SK-N-SH treated with all-trans-retinoic acid at 6 μM for 48 hours (cell line): ENCODE measurements around the gene IWS1.

Source experiments
- ATAC-seq: fragments of 200-7000 bp; cut with Tn5 transposase; 3 replicates; pipeline ENCODE4 v1.9.1; 2020; ENCODE audit warnings: mild to moderate bottlenecking, moderate library complexity
- BACH2 ChIP-seq: fragments of 250-450 bp; sonication (Bioruptor Pico); IDR thresholded peaks from 2 replicates; pipeline ENCODE4 v1.9.0; 2021; ENCODE audit warnings: mild to moderate bottlenecking, borderline replicate concordance
- CSDC2 ChIP-seq: fragments of 250-450 bp; sonication (Bioruptor Pico); IDR thresholded peaks from 2 replicates; pipeline ENCODE4 v1.5.0; 2020; ENCODE audit warnings: mild to moderate bottlenecking, moderate library complexity
- GLIS3 ChIP-seq: fragments of 250-450 bp; sonication (Bioruptor Pico); IDR thresholded peaks from 2 replicates; pipeline ENCODE4 v1.5.0; 2020; ENCODE audit warnings: mild to moderate bottlenecking, moderate library complexity
- ISL1 ChIP-seq: fragments of 250-450 bp; sonication (Bioruptor Pico); IDR thresholded peaks from 2 replicates; pipeline ENCODE4 v2.1.2; 2022; ENCODE audit warnings: mild to moderate bottlenecking, moderate library complexity
- OSR1 ChIP-seq: fragments of 250-450 bp; sonication (Bioruptor Pico); IDR thresholded peaks from 2 replicates; pipeline ENCODE4 v1.8.0; 2022; ENCODE audit warnings: moderate library complexity, mild to moderate bottlenecking, inconsistent platforms
- PPARA ChIP-seq: fragments of 250-450 bp; sonication (Bioruptor Pico); IDR thresholded peaks from 2 replicates; pipeline ENCODE4 v1.5.0; 2020; ENCODE audit warnings: mild to moderate bottlenecking, borderline replicate concordance
- RARB ChIP-seq: fragments of 250-450 bp; sonication (Bioruptor Pico); IDR thresholded peaks from 2 replicates; pipeline ENCODE4 v1.8.0; 2021; ENCODE audit warnings: mild to moderate bottlenecking, moderate library complexity
- SNAI2 ChIP-seq: fragments of 250-450 bp; sonication (Bioruptor Pico); IDR thresholded peaks from 2 replicates; pipeline ENCODE4 v1.5.0; 2020; ENCODE audit warnings: mild to moderate bottlenecking, moderate library complexity
- TOX ChIP-seq: fragments of 250-450 bp; sonication (Bioruptor Pico); IDR thresholded peaks from 2 replicates; pipeline ENCODE4 v1.8.0; 2021; ENCODE audit warnings: mild to moderate bottlenecking, moderate library complexity, borderline replicate concordance
- ZC3H10 ChIP-seq: fragments of 250-450 bp; sonication (Bioruptor Pico); IDR thresholded peaks from 2 replicates; pipeline ENCODE4 v1.5.1; 2021; ENCODE audit warnings: mild to moderate bottlenecking, moderate library complexity
- ZFP3 ChIP-seq: fragments of 250-450 bp; sonication (Bioruptor Pico); IDR thresholded peaks from 2 replicates; pipeline ENCODE4 v1.5.0; 2020; ENCODE audit warnings: mild to moderate bottlenecking, moderate library complexity
- ZFP30 ChIP-seq: fragments of 450-650 bp; formaldehyde crosslinking; IDR thresholded peaks from 2 replicates; pipeline ENCODE4 v1.5.0; 2022; ENCODE audit warnings: mild to moderate bottlenecking, moderate library complexity
- ZNF565 ChIP-seq: fragments of 450-650 bp; formaldehyde crosslinking; conservative IDR thresholded peaks from 2 replicates; pipeline ENCODE4 v1.5.0; 2020; ENCODE audit warnings: low read depth, mild to moderate bottlenecking, moderate library complexity
- ZNF70 ChIP-seq: fragments of 450-650 bp; formaldehyde crosslinking; IDR thresholded peaks from 2 replicates; pipeline ENCODE4 v1.5.0; 2020; ENCODE audit warnings: mild to moderate bottlenecking, moderate library complexity
- ZNF8 ChIP-seq: fragments of 450-650 bp; formaldehyde crosslinking; IDR thresholded peaks from 2 replicates; pipeline ENCODE4 v1.5.0; 2020; ENCODE audit warnings: mild to moderate bottlenecking, moderate library complexity
- TF ChIP-seq, protein P1 (sequence below): fragments of 250-450 bp; sonication (Bioruptor Pico); IDR thresholded peaks from 2 replicates; pipeline ENCODE4 v1.8.0; 2021; ENCODE audit warnings: low read depth, mild to moderate bottlenecking, moderate library complexity, borderline replicate concordance
- TF ChIP-seq, protein P2 (sequence below): fragments of 250-450 bp; sonication (Bioruptor Pico); IDR thresholded peaks from 2 replicates; pipeline ENCODE4 v1.5.0; 2020; ENCODE audit warnings: mild to moderate bottlenecking, moderate library complexity
- TF ChIP-seq, protein P3 (sequence below): fragments of 250-450 bp; sonication (Bioruptor Pico); IDR thresholded peaks from 2 replicates; pipeline ENCODE4 v1.5.1; 2021; ENCODE audit warnings: mild to moderate bottlenecking, moderate library complexity
- TF ChIP-seq, protein P4 (sequence below): fragments of 250-450 bp; sonication (Bioruptor Pico); IDR thresholded peaks from 2 replicates; pipeline ENCODE4 v1.8.0; 2020; ENCODE audit warnings: mild to moderate bottlenecking, moderate library complexity, borderline replicate concordance
- TF ChIP-seq, protein P5 (sequence below): fragments of 250-450 bp; sonication (Bioruptor Pico); IDR thresholded peaks from 2 replicates; pipeline ENCODE4 v1.5.1; 2020; ENCODE audit warnings: low read depth, mild to moderate bottlenecking, moderate library complexity

The IWS1 gene

DNA sequence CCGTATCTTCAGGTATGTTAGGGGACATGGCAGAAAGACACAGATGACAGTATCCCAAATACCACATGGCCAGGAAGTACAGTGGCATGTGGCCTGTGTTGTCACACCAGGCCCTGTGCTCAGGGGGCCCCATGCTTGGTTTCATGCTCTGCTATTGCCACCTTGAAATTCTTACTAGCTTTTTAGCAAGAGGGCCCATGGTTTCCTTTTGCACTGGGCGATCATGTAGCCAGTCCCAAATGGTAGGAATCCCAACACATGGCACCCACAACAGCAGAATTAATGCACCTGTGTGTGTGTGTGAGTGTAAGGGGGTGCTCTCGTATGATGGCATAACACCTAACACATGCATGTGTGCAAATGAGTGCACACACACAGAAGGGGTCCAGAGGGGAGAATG lies 48.4 kb upstream of the IWS1 start:
- TF ChIP-seq ZNF8 (CRISPR knock-in tag) = no peak
- TF ChIP-seq, protein P1, sequence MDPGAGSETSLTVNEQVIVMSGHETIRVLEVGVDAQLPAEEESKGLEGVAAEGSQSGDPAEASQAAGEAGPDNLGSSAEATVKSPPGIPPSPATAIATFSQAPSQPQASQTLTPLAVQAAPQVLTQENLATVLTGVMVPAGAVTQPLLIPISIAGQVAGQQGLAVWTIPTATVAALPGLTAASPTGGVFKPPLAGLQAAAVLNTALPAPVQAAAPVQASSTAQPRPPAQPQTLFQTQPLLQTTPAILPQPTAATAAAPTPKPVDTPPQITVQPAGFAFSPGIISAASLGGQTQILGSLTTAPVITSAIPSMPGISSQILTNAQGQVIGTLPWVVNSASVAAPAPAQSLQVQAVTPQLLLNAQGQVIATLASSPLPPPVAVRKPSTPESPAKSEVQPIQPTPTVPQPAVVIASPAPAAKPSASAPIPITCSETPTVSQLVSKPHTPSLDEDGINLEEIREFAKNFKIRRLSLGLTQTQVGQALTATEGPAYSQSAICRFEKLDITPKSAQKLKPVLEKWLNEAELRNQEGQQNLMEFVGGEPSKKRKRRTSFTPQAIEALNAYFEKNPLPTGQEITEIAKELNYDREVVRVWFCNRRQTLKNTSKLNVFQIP (CRISPR knock-in tag) = no peak
- no peak for ATAC-seq

DNA sequence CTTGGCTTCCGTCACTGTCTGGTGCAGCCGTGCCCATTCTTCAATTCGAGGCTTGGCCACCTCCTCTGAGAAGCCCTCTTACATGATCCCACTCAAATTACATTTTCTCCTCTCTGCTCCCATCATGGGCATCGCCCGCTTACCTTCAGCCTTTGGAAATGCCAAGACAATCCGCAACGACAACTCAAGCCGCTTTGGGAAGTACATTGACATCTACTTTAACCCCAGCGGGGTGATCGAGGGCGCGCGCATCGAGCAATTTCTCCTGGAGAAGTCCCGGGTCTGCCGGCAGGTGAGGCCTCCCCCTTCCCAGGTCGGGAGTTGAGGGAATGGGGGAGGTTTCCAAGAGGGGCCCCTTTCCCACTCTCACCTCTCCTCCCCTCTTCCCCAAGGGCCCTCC lies 47.5 kb upstream of the IWS1 start:
- no peak for TF ChIP-seq RARB (CRISPR knock-in tag)
- TF ChIP-seq ISL1 (CRISPR knock-in tag) = no peak
- no peak for TF ChIP-seq GLIS3
- TF ChIP-seq CSDC2 (CRISPR knock-in tag) = no peak
- TF ChIP-seq PPARA (CRISPR knock-in tag) = no peak
- TF ChIP-seq BACH2 (CRISPR knock-in tag) = no peak
- TF ChIP-seq, protein P2, sequence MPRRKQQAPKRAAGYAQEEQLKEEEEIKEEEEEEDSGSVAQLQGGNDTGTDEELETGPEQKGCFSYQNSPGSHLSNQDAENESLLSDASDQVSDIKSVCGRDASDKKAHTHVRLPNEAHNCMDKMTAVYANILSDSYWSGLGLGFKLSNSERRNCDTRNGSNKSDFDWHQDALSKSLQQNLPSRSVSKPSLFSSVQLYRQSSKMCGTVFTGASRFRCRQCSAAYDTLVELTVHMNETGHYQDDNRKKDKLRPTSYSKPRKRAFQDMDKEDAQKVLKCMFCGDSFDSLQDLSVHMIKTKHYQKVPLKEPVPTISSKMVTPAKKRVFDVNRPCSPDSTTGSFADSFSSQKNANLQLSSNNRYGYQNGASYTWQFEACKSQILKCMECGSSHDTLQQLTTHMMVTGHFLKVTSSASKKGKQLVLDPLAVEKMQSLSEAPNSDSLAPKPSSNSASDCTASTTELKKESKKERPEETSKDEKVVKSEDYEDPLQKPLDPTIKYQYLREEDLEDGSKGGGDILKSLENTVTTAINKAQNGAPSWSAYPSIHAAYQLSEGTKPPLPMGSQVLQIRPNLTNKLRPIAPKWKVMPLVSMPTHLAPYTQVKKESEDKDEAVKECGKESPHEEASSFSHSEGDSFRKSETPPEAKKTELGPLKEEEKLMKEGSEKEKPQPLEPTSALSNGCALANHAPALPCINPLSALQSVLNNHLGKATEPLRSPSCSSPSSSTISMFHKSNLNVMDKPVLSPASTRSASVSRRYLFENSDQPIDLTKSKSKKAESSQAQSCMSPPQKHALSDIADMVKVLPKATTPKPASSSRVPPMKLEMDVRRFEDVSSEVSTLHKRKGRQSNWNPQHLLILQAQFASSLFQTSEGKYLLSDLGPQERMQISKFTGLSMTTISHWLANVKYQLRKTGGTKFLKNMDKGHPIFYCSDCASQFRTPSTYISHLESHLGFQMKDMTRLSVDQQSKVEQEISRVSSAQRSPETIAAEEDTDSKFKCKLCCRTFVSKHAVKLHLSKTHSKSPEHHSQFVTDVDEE (CRISPR knock-in tag) = no peak
- TF ChIP-seq SNAI2 = no peak
- TF ChIP-seq ZNF70 (CRISPR knock-in tag) = no peak
- TF ChIP-seq OSR1 = no peak
- TF ChIP-seq ZFP30 (CRISPR knock-in tag) = no peak
- TF ChIP-seq ZFP3 = no peak
- TF ChIP-seq, protein P3, sequence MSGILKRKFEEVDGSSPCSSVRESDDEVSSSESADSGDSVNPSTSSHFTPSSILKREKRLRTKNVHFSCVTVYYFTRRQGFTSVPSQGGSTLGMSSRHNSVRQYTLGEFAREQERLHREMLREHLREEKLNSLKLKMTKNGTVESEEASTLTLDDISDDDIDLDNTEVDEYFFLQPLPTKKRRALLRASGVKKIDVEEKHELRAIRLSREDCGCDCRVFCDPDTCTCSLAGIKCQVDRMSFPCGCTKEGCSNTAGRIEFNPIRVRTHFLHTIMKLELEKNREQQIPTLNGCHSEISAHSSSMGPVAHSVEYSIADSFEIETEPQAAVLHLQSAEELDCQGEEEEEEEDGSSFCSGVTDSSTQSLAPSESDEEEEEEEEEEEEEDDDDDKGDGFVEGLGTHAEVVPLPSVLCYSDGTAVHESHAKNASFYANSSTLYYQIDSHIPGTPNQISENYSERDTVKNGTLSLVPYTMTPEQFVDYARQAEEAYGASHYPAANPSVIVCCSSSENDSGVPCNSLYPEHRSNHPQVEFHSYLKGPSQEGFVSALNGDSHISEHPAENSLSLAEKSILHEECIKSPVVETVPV = no peak
- TF ChIP-seq, protein P4, sequence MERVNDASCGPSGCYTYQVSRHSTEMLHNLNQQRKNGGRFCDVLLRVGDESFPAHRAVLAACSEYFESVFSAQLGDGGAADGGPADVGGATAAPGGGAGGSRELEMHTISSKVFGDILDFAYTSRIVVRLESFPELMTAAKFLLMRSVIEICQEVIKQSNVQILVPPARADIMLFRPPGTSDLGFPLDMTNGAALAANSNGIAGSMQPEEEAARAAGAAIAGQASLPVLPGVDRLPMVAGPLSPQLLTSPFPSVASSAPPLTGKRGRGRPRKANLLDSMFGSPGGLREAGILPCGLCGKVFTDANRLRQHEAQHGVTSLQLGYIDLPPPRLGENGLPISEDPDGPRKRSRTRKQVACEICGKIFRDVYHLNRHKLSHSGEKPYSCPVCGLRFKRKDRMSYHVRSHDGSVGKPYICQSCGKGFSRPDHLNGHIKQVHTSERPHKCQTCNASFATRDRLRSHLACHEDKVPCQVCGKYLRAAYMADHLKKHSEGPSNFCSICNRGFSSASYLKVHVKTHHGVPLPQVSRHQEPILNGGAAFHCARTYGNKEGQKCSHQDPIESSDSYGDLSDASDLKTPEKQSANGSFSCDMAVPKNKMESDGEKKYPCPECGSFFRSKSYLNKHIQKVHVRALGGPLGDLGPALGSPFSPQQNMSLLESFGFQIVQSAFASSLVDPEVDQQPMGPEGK (CRISPR knock-in tag) = no peak
- TF ChIP-seq ZC3H10 = no peak
- TF ChIP-seq, protein P1 (CRISPR knock-in tag) = no peak
- TF ChIP-seq, protein P5, sequence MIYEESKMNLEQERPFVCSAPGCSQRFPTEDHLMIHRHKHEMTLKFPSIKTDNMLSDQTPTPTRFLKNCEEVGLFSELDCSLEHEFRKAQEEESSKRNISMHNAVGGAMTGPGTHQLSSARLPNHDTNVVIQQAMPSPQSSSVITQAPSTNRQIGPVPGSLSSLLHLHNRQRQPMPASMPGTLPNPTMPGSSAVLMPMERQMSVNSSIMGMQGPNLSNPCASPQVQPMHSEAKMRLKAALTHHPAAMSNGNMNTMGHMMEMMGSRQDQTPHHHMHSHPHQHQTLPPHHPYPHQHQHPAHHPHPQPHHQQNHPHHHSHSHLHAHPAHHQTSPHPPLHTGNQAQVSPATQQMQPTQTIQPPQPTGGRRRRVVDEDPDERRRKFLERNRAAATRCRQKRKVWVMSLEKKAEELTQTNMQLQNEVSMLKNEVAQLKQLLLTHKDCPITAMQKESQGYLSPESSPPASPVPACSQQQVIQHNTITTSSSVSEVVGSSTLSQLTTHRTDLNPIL = no peak
- no peak for TF ChIP-seq TOX (CRISPR knock-in tag)
- no peak for TF ChIP-seq ZNF565 (CRISPR knock-in tag)
- TF ChIP-seq, all 23 proteins: peak for 0
- no peak for ATAC-seq

DNA sequence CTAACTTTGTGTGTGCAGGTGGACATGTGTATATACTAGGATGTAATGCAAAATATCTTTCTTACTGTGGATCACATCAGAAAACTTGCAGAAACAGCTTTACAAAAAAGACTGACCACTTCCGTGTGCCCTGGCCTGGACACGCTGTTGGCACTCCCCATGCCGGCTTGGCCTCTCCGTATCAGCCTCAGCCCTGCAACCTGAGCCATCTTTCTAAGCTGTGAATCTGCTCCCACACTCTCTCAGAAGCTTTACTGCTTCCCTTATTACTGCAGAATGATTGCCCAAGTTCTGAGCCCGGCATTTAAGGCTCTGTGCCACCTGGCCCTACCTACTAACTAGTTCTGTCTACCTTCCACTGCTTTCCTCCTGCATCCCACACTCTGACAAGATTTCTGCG lies 47.0 kb upstream of the IWS1 start:
- TF ChIP-seq, protein P4 (CRISPR knock-in tag) = no peak
- TF ChIP-seq PPARA (CRISPR knock-in tag) = no peak
- no peak for TF ChIP-seq OSR1
- no peak for TF ChIP-seq BACH2 (CRISPR knock-in tag)
- no peak for TF ChIP-seq ZNF565 (CRISPR knock-in tag)
- TF ChIP-seq RARB (CRISPR knock-in tag) = no peak
- TF ChIP-seq ZC3H10 = no peak
- ATAC-seq = no peak
